ENCODE data around the gene DIP2C. TPM values are rescaled to one million over a fixed set of nuclear protein-coding genes. Genes with fewer than 3 reads are reported as not detected.

DIP2C gene
- polyA plus RNA-seq, 3 donors: 0.11 TPM; not detected in 2

GRCh38 chr10:614139-614711 is 75.2 kb downstream of the DIP2C start:
- H3K9me3 ChIP-seq (replicated peaks in 1 of 2; ENCODE audit: control insufficient read depth in 1 of 2, insufficient read depth in 1 of 2, low read length in 2 of 2): no peaks in the 10 kb centered on the region
- WGBS (ENCODE audit: insufficient coverage): 87% methylated on average over 7 of the region's 15 CpGs
- DNase-seq: no peak
- Mint-ChIP-seq H3K4me3 (peak overlapping the region in 1 of 2 donors; percentile 17), H3K36me3 (no peaks in the 10 kb centered on the region), H3K9me3 (peaks cover 0 to 4% (median 0%) of the 10 kb centered on the region in 7 donors), H3K4me1 (no peaks in the 10 kb centered on the region), H3K27me3 (ENCODE audit: low read depth in 3 of 3) (peaks cover 45 to 85% (median 49%) of the 10 kb centered on the region in 3 donors), H3K27ac (no peak overlapping the region)
- H3K27ac ChIP-seq (ENCODE audit: low read depth in 1 of 2, low read length in 2 of 2): no peak overlapping the region
- no peak overlapping the region for H3K4me2 ChIP-seq (replicated peaks; ENCODE audit: extremely low read depth, low read length, poor library complexity, severe bottlenecking)
- no peak overlapping the region for H3K9ac ChIP-seq (ENCODE audit: insufficient read depth, low read length, poor library complexity, severe bottlenecking)
- intact Hi-C loops (cut with micrococcal nuclease): no loop called here
- no peak overlapping the region for H2AFZ ChIP-seq (ENCODE audit: insufficient read depth, low read depth, low read length, poor library complexity, severe bottlenecking)
- peaks cover 0 to 40% of the 10 kb centered on the region in 2 donors for H3K27me3 ChIP-seq (ENCODE audit: control insufficient read depth in 2 of 2, insufficient read depth in 2 of 2, low read length in 2 of 2)
- no peaks in the 10 kb centered on the region for H4K20me1 ChIP-seq (ENCODE audit: insufficient read depth, low read length)
- H3K4me3 ChIP-seq (replicated peaks in 1 of 3; ENCODE audit: low read depth in 2 of 3, low read length in 3 of 3): no peak overlapping the region
- no peaks in the 10 kb centered on the region for H3K36me3 ChIP-seq (replicated peaks in 1 of 2; ENCODE audit: control insufficient read depth in 1 of 2, insufficient read depth in 2 of 2, low read length in 2 of 2)
- no peaks in the 10 kb centered on the region for H3K4me1 ChIP-seq (ENCODE audit: control insufficient read depth in 1 of 2, insufficient read depth in 2 of 2, low read length in 2 of 2)
- H3K79me2 ChIP-seq (ENCODE audit: insufficient read depth, low read length): no peaks in the 10 kb centered on the region
- TF ChIP-seq CTCF (IDR thresholded peaks at IDR 0.05): no peak

GRCh38 chr10:613271-614138 is 76.0 kb downstream of the DIP2C start:
- Histone ChIP-seq H3K27ac (ENCODE audit: low read depth in 1 of 2, low read length in 2 of 2) (no peak overlapping the region), H3K9me3 (replicated peaks in 1 of 2; ENCODE audit: control insufficient read depth in 1 of 2, insufficient read depth in 1 of 2, low read length in 2 of 2) (no peaks in the 10 kb centered on the region), H3K79me2 (ENCODE audit: insufficient read depth, low read length) (no peaks in the 10 kb centered on the region), H4K20me1 (ENCODE audit: insufficient read depth, low read length) (no peaks in the 10 kb centered on the region), H3K27me3 (ENCODE audit: control insufficient read depth in 2 of 2, insufficient read depth in 2 of 2, low read length in 2 of 2) (peaks cover 0 to 33% of the 10 kb centered on the region in 2 donors), H3K4me2 (replicated peaks; ENCODE audit: extremely low read depth, low read length, poor library complexity, severe bottlenecking) (no peak overlapping the region), H2AFZ (ENCODE audit: insufficient read depth, low read depth, low read length, poor library complexity, severe bottlenecking) (no peak overlapping the region), H3K36me3 (replicated peaks in 1 of 2; ENCODE audit: control insufficient read depth in 1 of 2, insufficient read depth in 2 of 2, low read length in 2 of 2) (no peaks in the 10 kb centered on the region), H3K4me3 (replicated peaks in 1 of 3; ENCODE audit: low read depth in 2 of 3, low read length in 3 of 3) (no peak overlapping the region), H3K9ac (ENCODE audit: insufficient read depth, low read length, poor library complexity, severe bottlenecking) (no peak overlapping the region), H3K4me1 (ENCODE audit: control insufficient read depth in 1 of 2, insufficient read depth in 2 of 2, low read length in 2 of 2) (no peaks in the 10 kb centered on the region)
- DNase-seq: no peak
- Mint-ChIP-seq H3K27ac (no peak overlapping the region), H3K9me3 (peaks cover 0 to 4% (median 0%) of the 10 kb centered on the region in 7 donors), H3K4me3 (peak overlapping the region in 1 of 2 donors; percentile 17), H3K4me1 (no peaks in the 10 kb centered on the region), H3K27me3 (ENCODE audit: low read depth in 3 of 3) (peaks cover 40 to 78% (median 42%) of the 10 kb centered on the region in 3 donors), H3K36me3 (no peaks in the 10 kb centered on the region)
- intact Hi-C loops (cut with micrococcal nuclease): no loop called here
- TF ChIP-seq CTCF (IDR thresholded peaks at IDR 0.05): no peak
- WGBS (ENCODE audit: insufficient coverage): 90% methylated on average over 17 of the region's 19 CpGs

All from CD14-positive monocyte (primary cell).